GM18867 (cell line): Measurements from ENCODE around the gene HOXD8.

Source experiments
- ATAC-seq: cut with Tn5 transposase; IDR thresholded peaks from one replicate; pipeline ENCODE4 v1.9.1; 2021; ENCODE audit warnings: mild to moderate bottlenecking, moderate library complexity; ENCODE audit not compliant: unreplicated experiment

Gene HOXD8

GRCh38 chr2:176128982-176129796, at the start of gene HOXD8:
Gene HOXD8, plus strand, starts transcription at chr2:176129705. Its CDS starts 662 bp downstream, at chr2:176130367.
- no peak for ATAC-seq

- ATAC-seq: no peak
Measured at GRCh38 chr2:176079831-176080539, 49.5 kb upstream of the HOXD8 start.

DNA sequence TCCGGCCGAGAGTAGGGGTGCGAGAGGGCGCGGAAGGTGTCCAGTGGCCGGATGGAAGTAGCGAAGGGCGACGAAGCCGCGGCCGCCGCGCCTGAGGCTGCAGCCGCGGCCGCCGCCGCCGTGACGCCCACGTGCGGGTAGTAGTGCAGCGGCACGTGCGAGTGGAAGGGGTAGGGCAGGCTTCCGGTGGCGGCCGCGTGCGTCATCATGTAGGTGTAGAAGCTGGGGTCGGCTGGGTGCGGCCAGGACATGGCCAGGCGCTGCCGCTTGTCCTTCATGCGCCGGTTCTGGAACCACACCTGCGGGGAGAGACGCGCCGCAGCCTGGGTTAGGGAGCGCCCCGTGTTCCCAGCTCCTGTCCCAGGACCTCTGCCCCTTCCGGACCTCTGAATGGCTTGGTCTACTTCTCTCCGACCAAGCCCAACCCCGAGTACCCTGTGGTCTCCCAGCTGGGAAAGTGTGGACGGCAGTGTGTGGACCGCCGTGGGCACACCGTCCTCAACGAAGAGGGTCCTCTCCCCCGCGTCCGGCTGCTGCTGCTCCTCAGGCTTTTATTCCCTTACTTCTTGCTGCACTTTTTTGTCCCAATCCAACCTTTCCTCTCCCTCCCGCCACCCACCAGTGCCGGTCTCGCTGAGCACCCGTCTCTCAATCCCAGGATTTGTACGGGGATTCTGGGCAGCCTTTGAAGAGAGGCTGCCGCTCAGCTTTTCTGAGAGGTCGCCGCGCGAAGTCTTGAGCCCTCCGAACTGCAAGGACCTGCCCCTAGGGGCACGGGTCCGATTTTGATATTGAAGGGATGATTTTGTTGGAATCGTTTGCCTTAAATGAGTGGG, 48.7 kb upstream of the HOXD8 start:
- ATAC-seq: no peak

DNA sequence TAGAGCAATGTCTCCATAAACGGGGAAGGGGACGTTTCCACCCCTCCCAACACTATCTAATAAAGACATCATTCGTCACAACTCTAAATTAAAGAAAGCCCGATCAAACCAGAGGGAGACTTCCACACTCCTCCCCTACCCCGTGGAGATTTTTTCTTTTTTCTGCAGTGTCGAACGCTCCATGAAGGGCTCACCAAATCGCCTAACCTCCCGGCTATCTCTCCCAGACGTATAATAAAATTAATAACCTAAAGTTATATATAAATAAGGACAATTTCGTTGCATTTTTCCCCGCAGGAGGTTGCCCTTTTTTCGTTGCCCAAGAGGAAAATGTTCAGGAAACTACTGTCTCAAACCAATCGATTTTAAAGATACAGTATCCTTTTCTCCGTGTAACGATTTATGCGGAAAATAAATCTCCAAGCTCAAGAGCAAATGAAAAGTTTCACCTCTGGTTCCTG, 48.1 kb upstream of the HOXD8 start:
- ATAC-seq: no peak

GRCh38 chr2:176081837-176082524, 47.5 kb upstream of the HOXD8 start:
- ATAC-seq: no peak

DNA sequence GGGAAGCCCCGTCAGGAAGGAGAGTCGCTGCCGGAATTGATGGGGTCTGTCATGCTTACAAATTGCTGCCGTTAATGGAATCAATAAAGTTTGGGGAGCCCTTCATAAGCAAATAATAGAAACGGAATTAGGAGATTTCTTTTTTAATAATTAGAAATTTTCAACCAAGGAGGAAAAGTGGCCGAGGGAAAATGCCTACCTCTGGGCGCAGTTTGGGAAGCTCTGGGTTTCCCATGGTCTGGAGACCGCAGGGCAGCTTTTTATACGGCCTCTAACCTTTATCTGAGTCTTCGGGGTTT, 47.0 kb upstream of the HOXD8 start:
- no peak for ATAC-seq

GRCh38 chr2:176082824-176083751, 46.4 kb upstream of the HOXD8 start:
- ATAC-seq: no peak

- no peak for ATAC-seq
Measured at GRCh38 chr2:176083796-176084261, 45.7 kb upstream of the HOXD8 start, which contains the start of gene EVX2. Gene EVX2, minus strand, starts transcription at chr2:176083962. Its CDS starts 186 bp downstream, at chr2:176083776.

GRCh38 chr2:176084611-176085119, 44.8 kb upstream of the HOXD8 start:
- ATAC-seq: no peak

DNA sequence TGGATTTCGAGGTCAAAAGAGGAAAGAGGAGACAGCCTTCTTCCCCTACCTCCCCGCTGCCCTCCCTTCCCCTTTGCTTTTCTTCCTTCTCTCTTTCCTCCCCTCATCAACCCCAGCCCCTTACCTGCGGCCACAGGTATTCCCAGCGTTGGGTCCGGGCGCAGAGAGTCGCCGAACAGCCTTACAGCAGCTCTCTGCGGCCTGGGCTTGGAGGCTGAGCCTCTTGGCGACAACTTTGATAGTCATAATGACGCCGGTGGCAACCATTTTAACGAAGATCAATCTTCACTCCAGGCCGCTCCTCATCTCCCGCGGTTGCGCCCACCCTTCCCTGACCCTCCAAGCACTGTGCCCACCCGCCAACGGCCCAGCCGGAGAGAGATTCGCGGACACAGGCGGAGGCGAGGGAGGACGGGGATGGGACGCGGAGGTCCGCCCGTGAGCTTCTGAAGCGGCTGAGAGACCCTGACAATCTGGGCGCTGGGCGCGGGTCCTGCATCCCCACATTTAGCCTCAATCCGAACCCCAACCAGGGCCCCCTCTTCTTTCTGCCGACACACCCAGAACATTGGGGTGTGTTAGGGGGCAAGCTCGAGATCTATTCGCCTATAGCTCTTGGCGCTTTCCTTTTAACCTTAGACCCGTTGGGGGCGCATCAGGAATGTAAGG, 44.3 kb upstream of the HOXD8 start:
- ATAC-seq: no peak

- ATAC-seq: no peak
Measured at GRCh38 chr2:176085861-176086771, 43.4 kb upstream of the HOXD8 start.

DNA sequence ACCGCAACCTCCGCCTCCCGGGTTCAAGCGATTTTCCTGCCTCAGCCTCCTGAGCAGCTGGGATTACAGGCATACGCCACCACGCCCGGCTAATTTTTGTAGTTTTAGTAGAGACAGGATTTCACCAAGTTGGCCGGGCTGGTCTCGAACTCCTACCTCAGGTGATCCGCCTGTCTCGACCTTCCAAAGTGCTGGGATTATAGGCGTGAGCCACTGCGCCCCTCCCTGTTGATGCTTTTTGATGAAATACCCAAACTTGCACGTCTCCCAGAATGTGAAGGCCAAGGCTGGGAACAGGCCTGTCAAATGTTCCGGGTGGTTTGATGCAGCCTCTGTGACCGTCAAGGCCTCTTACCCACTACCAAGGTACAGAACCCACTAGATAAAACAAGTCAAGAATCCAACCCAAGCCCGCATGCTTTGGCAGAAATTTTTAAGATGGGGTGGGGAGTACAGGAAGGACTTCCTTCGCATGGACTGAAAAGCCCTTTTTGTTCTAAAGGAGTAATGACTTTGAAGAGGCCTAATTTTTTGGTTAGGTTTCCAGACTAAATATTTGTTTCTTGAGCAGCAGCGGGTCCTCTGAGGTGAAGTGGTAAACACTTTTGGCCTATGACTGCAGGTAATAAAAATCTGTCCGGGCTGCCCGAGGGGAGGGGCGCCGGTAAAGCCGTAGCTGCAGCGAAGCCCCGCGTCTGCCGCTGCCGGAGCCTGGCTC, 42.0 kb upstream of the HOXD8 start:
- ATAC-seq: no peak

GRCh38 chr2:176088048-176088936, 41.2 kb upstream of the HOXD8 start:
- no peak for ATAC-seq

- no peak for ATAC-seq
Measured at GRCh38 chr2:176088937-176089842, 40.3 kb upstream of the HOXD8 start.

DNA sequence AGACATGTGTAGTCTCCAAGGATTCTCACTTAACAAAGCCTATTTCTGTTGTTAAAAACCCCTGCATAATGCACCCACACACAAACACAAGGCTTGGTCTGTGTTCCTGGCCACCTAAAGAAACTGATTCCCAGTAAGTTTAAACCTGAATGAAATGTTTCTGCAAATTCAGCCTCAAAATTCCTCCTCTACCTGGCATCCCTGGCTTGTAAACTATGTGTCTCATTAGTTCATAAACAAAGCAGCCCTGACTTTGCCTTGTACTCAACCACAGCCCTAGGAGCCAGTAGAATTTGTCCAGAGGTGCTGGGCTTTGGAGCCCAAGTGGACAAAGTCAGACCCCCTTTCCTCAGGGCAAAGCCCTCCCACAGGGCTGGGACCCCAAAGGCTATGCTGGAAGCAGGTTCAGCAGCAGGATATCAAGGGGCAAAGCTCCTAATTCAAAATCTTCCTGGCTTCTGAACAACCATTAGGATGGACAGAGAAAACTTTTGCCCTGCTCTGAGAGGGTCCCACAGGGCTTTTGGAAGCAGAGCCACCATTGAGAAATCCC, 39.6 kb upstream of the HOXD8 start:
- ATAC-seq: no peak
